ENCODE measurements around the gene CHST2.
"Not testable (repeated sequence)": the region's sequence is repeated elsewhere in the genome, so short reads cannot be mapped to it uniquely, and the experiment has no call there.

Gene CHST2

GRCh38 chr3:143119009-143119914, at the start of gene CHST2:
CHST2 (plus strand) TSS chr3:143119771; CDS start chr3:143120817, 1,046 bp downstream.
- Histone ChIP-seq H3K27ac (ENCODE audit: low read depth, low read length) (no peak within 1 kb of the TSS), H3K9ac (ENCODE audit: low read length) (peak within 1 kb of the TSS; percentile 73), H3K4me1 (ENCODE audit: control insufficient read depth, insufficient read depth, low read length) (no peaks in the 10 kb centered on the region), H3K4me3 (ENCODE audit: low read length) (peak within 1 kb of the TSS; percentile 86), H3K27me3 (ENCODE audit: control insufficient read depth, insufficient read depth, low read length) (peaks cover 11% of the 10 kb centered on the region), H3K36me3 (ENCODE audit: control insufficient read depth, insufficient read depth, low read length) (no peaks in the 10 kb centered on the region)

GRCh38 chr3:143070977-143071551, 48.5 kb upstream of the CHST2 start:
- no peak overlapping the region for H3K27ac ChIP-seq (ENCODE audit: low read depth, low read length)
- no peaks in the 10 kb centered on the region for H3K27me3 ChIP-seq (ENCODE audit: control insufficient read depth, insufficient read depth, low read length)
- H3K4me3 ChIP-seq (ENCODE audit: low read length): no peak overlapping the region
- no peak overlapping the region for H3K9ac ChIP-seq (ENCODE audit: low read length)
- no peaks in the 10 kb centered on the region for H3K36me3 ChIP-seq (ENCODE audit: control insufficient read depth, insufficient read depth, low read length)
- H3K4me1 ChIP-seq (ENCODE audit: control insufficient read depth, insufficient read depth, low read length): no peaks in the 10 kb centered on the region

- H3K27ac ChIP-seq (ENCODE audit: low read depth, low read length): no peak overlapping the region
Measured at GRCh38 chr3:143071776-143072175, 47.8 kb upstream of the CHST2 start.

GRCh38 chr3:143072298-143073020, 47.1 kb upstream of the CHST2 start:
- not testable (repeated sequence) for H3K9ac ChIP-seq (ENCODE audit: low read length); H3K27ac ChIP-seq (ENCODE audit: low read depth, low read length); H3K27me3 ChIP-seq (ENCODE audit: control insufficient read depth, insufficient read depth, low read length); H3K4me3 ChIP-seq (ENCODE audit: low read length); H3K36me3 ChIP-seq (ENCODE audit: control insufficient read depth, insufficient read depth, low read length); H3K4me1 ChIP-seq (ENCODE audit: control insufficient read depth, insufficient read depth, low read length)

More at GRCh38 chr3:143071776-143072175, 47.8 kb upstream of the CHST2 start:
- H3K27me3 ChIP-seq (ENCODE audit: control insufficient read depth, insufficient read depth, low read length): no peaks in the 10 kb centered on the region
- no peak overlapping the region for H3K9ac ChIP-seq (ENCODE audit: low read length)
- no peaks in the 10 kb centered on the region for H3K36me3 ChIP-seq (ENCODE audit: control insufficient read depth, insufficient read depth, low read length)
- H3K4me1 ChIP-seq (ENCODE audit: control insufficient read depth, insufficient read depth, low read length): no peaks in the 10 kb centered on the region
- no peak overlapping the region for H3K4me3 ChIP-seq (ENCODE audit: low read length)

GRCh38 chr3:143073541-143073940, 46.0 kb upstream of the CHST2 start:
- H3K36me3 ChIP-seq (ENCODE audit: control insufficient read depth, insufficient read depth, low read length); H3K27ac ChIP-seq (ENCODE audit: low read depth, low read length); H3K9ac ChIP-seq (ENCODE audit: low read length); H3K27me3 ChIP-seq (ENCODE audit: control insufficient read depth, insufficient read depth, low read length); H3K4me1 ChIP-seq (ENCODE audit: control insufficient read depth, insufficient read depth, low read length); H3K4me3 ChIP-seq (ENCODE audit: low read length): not testable (repeated sequence)

- not testable (repeated sequence) for H3K4me1 ChIP-seq (ENCODE audit: control insufficient read depth, insufficient read depth, low read length); H3K27me3 ChIP-seq (ENCODE audit: control insufficient read depth, insufficient read depth, low read length); H3K36me3 ChIP-seq (ENCODE audit: control insufficient read depth, insufficient read depth, low read length); H3K4me3 ChIP-seq (ENCODE audit: low read length); H3K9ac ChIP-seq (ENCODE audit: low read length); H3K27ac ChIP-seq (ENCODE audit: low read depth, low read length)
Measured at GRCh38 chr3:143073983-143074382, 45.6 kb upstream of the CHST2 start.

- Histone ChIP-seq H3K36me3 (ENCODE audit: control insufficient read depth, insufficient read depth, low read length) (no peaks in the 10 kb centered on the region), H3K9ac (ENCODE audit: low read length) (no peak overlapping the region), H3K27ac (ENCODE audit: low read depth, low read length) (no peak overlapping the region), H3K4me1 (ENCODE audit: control insufficient read depth, insufficient read depth, low read length) (no peaks in the 10 kb centered on the region), H3K27me3 (ENCODE audit: control insufficient read depth, insufficient read depth, low read length) (no peaks in the 10 kb centered on the region), H3K4me3 (ENCODE audit: low read length) (no peak overlapping the region)
Measured at GRCh38 chr3:143078883-143079282, 40.7 kb upstream of the CHST2 start.

- H3K4me3 ChIP-seq (ENCODE audit: low read length): no peak overlapping the region
Measured at GRCh38 chr3:143080196-143080595, 39.4 kb upstream of the CHST2 start.

GRCh38 chr3:143081365-143081764, 38.2 kb upstream of the CHST2 start:
- Histone ChIP-seq H3K27ac (ENCODE audit: low read depth, low read length) (no peak overlapping the region), H3K36me3 (ENCODE audit: control insufficient read depth, insufficient read depth, low read length) (no peaks in the 10 kb centered on the region), H3K27me3 (ENCODE audit: control insufficient read depth, insufficient read depth, low read length) (no peaks in the 10 kb centered on the region), H3K4me3 (ENCODE audit: low read length) (no peak overlapping the region), H3K4me1 (ENCODE audit: control insufficient read depth, insufficient read depth, low read length) (no peaks in the 10 kb centered on the region), H3K9ac (ENCODE audit: low read length) (no peak overlapping the region)

More at GRCh38 chr3:143080196-143080595, 39.4 kb upstream of the CHST2 start:
- no peaks in the 10 kb centered on the region for H3K4me1 ChIP-seq (ENCODE audit: control insufficient read depth, insufficient read depth, low read length)
- H3K9ac ChIP-seq (ENCODE audit: low read length): no peak overlapping the region
- H3K27me3 ChIP-seq (ENCODE audit: control insufficient read depth, insufficient read depth, low read length): no peaks in the 10 kb centered on the region
- no peak overlapping the region for H3K27ac ChIP-seq (ENCODE audit: low read depth, low read length)
- H3K36me3 ChIP-seq (ENCODE audit: control insufficient read depth, insufficient read depth, low read length): no peaks in the 10 kb centered on the region

- Histone ChIP-seq H3K4me1 (ENCODE audit: control insufficient read depth, insufficient read depth, low read length) (no peaks in the 10 kb centered on the region), H3K4me3 (ENCODE audit: low read length) (no peak overlapping the region), H3K27ac (ENCODE audit: low read depth, low read length) (no peak overlapping the region), H3K9ac (ENCODE audit: low read length) (no peak overlapping the region), H3K27me3 (ENCODE audit: control insufficient read depth, insufficient read depth, low read length) (no peaks in the 10 kb centered on the region), H3K36me3 (ENCODE audit: control insufficient read depth, insufficient read depth, low read length) (no peaks in the 10 kb centered on the region)
Measured at GRCh38 chr3:143081844-143082778, 37.5 kb upstream of the CHST2 start.

- no peaks in the 10 kb centered on the region for H3K27me3 ChIP-seq (ENCODE audit: control insufficient read depth, insufficient read depth, low read length)
- no peaks in the 10 kb centered on the region for H3K36me3 ChIP-seq (ENCODE audit: control insufficient read depth, insufficient read depth, low read length)
- no peak overlapping the region for H3K4me3 ChIP-seq (ENCODE audit: low read length)
- no peak overlapping the region for H3K27ac ChIP-seq (ENCODE audit: low read depth, low read length)
- no peaks in the 10 kb centered on the region for H3K4me1 ChIP-seq (ENCODE audit: control insufficient read depth, insufficient read depth, low read length)
- H3K9ac ChIP-seq (ENCODE audit: low read length): no peak overlapping the region
Measured at GRCh38 chr3:143083781-143084180, 35.8 kb upstream of the CHST2 start.
